Suppressor macrophage treated with lipopolysaccharide for 4 hours (primary cell): ENCODE data around the gene KLF13.

Experiments
- DNase-seq: peaks from one replicate; pipeline ENCODE4 v3.0.0-alpha.2; 2020

Gene KLF13

GRCh38 chr15:31365655-31366127, 39.1 kb downstream of the KLF13 start:
- peak; percentile 85 for DNase-seq

- no peak for DNase-seq
Observed at GRCh38 chr15:31366169-31366734, 39.6 kb downstream of the KLF13 start.

- no peak for DNase-seq
Observed at GRCh38 chr15:31367021-31367729, 40.5 kb downstream of the KLF13 start.

DNA sequence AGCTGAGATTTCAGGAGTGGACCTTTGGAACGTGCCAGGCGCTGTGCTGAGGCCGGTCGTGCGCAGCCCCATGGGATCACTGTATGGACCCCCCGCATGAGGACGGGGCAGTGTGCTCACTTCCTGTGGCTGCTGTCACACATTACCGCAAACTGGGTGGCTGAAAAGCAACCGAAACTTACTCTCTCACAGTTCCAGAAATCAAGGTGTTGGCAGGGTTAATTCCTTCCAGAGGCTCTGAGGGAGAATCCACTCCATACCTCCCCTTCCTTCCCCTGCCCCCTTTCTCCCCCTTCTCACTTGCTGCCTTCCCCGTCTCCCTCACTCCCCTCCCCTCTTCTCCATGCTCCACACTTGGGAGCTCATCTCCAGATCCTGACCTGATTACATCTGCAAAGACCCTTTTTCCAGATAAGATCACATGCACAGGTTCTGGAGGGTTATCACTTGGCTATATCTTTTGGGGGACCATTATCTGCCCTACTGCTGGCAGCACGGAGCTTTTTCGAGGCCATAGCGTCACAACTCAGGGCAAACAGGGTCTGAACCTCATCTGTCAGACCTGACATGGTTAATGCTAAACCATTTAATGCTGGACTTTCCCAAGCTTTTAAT, 41.2 kb downstream of the KLF13 start:
- peak; percentile 48 for DNase-seq

GRCh38 chr15:31369727-31370126, 43.1 kb downstream of the KLF13 start:
- no peak for DNase-seq

DNA sequence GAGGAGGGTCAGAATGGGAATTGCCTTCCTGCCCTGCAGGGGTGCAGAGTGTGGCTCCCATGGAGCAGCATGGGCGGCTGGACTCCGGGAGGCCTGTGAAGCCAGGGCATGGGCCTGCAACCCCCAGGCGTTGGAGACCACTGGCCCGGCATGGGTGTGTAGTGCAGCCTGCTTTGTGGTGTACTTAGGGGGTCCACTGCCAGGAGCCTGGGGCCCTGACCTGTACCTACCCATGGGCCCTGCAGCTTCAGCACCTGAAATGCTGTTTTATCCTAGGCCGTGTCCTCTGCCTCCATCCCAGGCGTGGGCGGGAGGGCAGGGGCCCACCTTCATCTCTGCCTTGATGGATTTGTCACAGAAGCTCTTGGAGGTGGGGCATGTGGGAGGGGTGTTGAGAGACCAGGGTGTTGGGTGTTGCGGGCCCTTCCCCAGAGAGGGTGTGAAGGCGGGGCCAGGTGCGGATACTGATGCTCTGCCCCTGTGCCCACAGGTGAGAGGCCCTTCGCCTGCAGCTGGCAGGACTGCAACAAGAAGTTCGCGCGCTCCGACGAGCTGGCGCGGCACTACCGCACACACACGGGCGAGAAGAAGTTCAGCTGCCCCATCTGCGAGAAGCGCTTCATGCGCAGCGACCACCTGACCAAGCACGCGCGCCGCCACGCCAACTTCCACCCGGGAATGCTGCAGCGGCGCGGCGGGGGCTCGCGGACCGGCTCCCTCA, 45.0 kb downstream of the KLF13 start:
- DNase-seq: no peak

DNA sequence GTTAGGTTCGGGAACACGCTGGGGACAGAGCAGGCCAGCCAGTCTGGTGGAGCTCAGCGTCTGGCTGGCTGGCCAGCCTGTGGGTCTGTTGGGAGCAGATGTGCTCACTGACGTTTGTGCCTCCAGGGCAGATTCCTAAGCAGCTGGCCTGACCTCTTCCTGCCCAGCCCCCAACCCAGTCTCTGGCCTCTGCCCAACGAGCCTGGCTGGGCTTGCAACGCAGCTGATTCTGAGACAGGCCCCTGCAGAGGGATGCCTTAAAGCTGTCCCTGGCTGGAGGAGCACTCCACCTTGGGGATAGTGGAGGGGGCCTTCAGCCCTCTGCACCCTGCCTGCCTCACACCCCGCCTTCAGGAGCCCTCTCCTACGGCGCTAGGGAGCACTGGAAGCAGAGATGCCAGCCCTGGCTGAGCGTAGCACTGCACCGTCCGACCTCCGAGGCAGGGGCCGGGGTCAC, 46.0 kb downstream of the KLF13 start:
- no peak for DNase-seq

- no peak for DNase-seq
Observed at GRCh38 chr15:31373096-31373865, 46.6 kb downstream of the KLF13 start.

- no peak for DNase-seq
Observed at GRCh38 chr15:31373970-31374369, 47.3 kb downstream of the KLF13 start.

- DNase-seq: no peak
Observed at GRCh38 chr15:31374489-31374888, 47.9 kb downstream of the KLF13 start.

DNA sequence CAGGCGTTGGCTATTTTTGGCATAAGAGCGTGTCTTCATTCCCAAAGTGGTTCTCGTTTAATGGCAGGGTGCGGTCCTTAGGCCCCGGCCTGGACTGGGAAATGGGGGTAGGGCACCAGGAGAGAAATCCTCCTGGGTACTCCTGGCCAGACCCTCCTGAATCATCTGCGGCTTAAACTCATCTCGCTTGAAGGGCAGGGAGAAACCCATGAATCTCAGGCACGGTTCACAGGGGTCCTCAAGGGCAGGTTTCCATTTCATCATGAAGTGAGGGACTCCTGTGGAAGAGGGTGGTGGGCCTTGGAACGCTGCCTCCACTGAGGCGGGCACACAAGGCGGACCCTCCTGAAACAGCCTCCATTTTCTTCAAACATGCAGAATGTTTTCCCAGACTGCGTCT, 48.4 kb downstream of the KLF13 start:
- DNase-seq: no peak

- no peak for DNase-seq
Observed at GRCh38 chr15:31375772-31376171, 49.1 kb downstream of the KLF13 start.

GRCh38 chr15:31376511-31376910, 49.9 kb downstream of the KLF13 start:
- DNase-seq: no peak

DNA sequence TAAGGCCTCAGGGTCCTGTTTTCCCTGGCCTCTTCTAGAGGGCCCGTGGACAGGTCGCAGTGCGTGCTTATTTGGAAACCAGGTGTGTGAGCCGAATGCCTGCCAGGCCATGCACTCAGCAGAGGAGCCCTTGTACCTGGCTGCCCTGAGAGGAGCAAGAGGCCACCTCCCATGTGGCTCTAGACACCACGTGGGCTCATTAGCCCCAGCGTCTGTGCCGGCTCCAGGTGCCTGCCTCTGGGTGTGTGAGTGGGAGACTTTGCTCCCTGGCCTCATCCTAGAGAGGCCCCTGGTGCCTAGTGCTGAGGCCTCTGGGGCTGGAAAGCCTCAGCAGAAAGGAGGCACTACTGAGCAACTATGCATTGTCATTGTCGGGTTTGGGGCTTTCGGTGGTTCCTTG, 50.4 kb downstream of the KLF13 start:
- DNase-seq: no peak

GRCh38 chr15:31378363-31378903, 51.8 kb downstream of the KLF13 start:
- no peak for DNase-seq

DNA sequence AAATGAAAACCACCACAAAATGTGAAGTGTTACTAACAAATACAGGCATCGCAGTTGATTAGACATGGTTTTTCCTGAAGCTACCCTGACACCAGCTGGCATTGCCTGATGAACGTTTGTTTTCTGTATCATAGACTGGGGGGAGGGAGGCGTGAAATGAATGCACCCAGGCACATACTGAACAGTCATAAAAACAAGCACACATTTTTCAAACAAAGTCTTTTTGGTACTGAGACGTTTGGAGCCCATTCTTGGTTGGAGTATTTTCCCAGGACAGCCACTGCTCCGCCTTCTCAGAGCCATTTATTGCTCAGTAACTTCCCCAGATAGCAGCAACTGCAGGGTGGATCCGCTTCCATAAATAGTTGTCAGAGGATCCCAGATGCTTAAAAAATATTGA, 52.4 kb downstream of the KLF13 start:
- DNase-seq: no peak

DNA sequence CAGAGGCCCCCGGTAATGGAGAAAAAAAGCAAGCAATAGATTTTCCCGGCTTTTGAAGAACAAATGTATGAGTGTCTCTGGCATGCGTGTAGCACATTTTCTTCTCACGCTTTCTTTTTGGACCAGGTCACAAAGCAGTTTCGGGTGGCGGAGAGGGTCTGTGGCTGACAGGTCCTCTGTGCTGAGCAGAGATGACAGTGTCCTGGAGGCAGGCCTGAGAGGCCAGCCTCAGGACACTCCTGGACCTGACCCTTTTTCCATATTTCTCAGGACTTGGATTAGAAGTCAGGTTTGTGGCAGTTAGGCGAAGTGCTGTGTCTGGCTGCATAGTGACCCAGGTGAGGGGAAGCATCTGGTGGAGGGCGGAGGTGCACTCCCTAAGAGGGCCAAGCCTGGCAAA, 52.9 kb downstream of the KLF13 start:
- DNase-seq: no peak

DNA sequence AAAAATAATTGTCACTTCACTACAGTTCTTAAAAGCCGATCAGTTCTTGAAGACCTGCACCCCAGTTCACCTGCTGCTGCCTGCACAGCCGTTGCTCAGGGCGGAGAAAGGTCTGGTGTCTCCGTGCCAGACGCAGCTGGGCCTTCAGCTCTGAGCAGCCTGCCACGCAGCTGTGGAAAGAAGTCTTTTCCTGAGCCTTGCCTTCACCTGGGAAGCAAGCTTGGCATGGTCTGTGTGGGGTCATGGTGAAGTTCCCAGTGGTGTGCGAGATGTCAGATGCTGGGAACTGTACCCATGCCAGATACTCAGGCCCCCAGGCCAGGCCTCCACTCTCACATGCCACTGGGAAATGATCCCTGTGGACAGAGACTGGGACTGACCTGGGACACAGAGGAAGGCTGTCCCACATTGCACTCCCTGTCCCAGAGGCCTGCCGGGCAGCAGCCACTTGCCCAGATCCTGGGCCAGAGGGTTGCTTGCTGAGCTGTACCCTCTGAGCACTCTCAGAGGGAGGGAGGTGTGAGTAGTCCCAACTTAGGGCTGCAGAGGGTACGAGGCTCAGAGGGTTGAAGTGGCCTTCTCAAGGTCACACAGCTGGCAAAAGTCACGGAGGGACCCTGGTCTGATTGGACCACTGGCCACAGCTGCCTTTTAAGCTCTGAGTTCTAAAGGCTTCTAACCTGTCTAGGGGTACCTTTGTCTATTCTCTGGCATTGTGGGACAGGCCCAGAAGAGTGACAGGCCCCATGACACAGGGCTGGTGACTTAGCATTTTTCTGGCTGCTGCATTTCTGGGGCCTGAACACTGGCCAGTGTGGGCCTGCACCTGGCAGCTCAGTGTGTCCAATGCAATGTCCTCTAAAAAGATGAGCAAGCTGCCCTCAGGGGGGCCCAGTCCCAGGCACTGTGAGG, 55.4 kb downstream of the KLF13 start:
- DNase-seq: no peak

- no peak for DNase-seq
Observed at GRCh38 chr15:31382713-31383045, 56.0 kb downstream of the KLF13 start.

DNA sequence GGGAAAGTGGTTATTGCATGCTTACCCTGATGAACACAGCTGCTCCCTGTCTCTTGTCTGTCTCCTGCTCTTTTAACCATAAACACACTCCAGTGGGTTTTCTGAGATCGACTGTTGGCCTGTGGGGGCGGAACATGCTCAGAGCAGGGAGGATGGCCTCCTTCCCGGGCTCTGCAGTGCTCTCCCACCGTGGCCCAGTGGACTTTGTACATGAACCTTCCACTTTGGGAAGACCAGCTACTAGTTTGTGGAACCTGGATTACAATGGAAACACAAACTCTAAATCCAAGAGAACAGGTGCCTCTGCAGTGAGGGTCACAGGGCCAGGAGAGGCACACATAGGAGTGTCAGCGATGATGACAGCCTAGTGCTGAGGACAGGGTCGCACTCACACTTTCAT, 56.5 kb downstream of the KLF13 start:
- DNase-seq: no peak

DNA sequence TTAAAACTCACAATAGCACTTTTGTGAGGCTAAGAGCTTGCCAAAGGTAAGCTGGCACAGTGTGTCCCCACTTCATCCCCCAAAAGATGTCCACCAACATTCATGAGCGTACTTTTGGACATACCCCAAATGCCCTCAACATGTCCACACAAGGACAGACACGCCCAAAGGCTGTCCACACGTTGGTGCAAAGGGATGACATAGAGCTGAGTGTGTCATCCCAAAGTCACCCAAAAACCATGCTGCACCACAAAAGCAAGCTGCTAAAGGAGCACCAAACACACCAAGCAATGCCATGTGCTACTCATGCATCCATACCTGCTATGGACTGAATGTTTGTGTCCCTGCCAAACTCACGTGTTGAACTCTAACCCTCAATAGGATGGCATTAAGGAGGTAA, 57.9 kb downstream of the KLF13 start:
- DNase-seq: no peak

- DNase-seq: no peak
Observed at GRCh38 chr15:31385736-31386135, 59.1 kb downstream of the KLF13 start.
